Measurements from ENCODE around the gene COL21A1.
"Not testable (repeated sequence)": the region's sequence is repeated elsewhere in the genome, so short reads cannot be mapped to it uniquely, and the experiment has no call there.

COL21A1 gene

DNA sequence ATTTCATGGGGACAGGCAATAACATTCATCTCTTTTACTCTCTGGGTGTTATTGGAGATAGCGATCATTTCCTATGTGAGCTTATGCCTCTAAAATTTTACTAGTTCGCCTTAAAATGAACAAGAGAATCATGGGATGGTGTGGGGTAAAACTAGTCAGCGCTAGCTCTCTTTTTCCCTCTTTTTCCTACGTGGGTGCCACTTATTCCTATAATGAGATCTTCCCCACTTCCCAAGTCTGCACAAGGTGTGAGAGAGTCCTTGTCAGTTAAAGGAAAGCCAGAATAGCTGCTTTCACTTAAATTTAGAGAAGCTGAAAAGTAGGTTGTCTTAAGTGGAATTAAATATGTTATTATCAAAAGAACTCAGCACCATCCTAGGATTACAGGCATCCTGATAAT is 198.8 kb downstream of the COL21A1 start:
- no peak for DNase-seq (ENCODE audit: low read depth in 2 of 2)

DNA sequence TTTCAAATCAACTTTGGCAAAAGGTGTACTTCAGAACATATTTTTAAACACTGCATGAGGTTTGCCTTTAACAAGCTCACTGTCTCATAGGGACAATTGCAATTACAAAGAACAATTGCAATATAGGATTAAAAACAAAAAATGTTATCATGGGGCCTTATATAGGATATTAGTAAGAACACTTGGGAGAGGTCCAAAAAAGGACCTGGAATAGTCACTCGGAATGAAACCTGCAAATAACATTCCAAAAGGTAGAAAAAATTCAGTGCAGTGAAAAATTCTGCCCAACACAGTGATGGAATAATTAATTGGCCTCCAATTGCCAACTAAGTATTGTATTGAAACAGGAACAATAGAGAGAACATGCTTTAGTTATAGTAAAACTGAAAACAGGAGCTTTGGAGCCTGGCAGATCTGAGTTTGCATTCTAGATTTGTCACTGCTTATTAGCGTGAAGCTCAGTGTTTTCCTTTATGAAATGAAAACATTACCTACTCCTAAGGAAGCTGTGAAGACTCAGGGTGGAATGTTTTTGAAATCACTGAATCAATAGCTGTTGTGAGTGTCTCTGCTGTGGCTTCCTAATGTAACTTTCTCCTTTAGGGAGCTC is 199.3 kb downstream of the COL21A1 start:
- DNase-seq (ENCODE audit: low read depth in 2 of 2), result no peak

DNA sequence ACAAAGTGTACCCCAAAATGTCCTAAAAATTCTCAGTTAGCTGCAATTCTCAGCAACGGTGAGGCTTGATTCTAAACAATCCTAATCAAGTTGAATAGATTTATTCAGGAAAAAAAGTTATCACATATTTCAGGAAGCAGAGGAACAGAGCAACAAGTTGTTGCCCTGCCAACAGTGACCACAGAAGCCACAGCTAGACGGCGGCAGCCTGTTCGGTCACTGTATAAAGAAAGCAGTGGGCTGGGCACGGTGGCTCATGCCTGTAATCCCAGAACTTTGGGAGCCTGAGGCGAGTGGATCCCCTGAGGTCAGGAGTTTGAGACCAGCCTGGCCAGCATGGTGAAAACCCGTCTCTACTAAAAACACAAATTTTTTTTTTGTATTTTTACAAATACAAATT is 200.8 kb downstream of the COL21A1 start:
- DNase-seq (ENCODE audit: low read depth in 2 of 2), result no peak

DNA sequence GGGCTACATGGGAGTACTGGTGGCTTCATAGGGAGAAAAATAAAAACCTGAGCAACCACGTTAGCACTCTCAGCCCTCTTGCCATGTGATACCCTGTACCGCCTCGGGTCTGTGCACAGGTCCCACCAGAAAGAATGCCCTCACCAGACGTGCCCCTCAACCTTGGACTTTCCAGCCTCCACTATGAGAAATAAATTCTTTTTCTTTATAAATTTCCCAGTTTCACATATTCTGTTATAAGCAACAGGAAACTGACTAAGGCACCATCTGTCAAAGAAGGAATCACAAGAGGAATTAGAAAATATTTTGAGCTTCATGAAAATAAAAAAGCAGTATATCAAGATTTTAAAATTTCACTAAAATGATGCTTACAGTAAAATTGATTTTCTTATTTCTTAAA is 203.6 kb downstream of the COL21A1 start:
- DNase-seq (ENCODE audit: low read depth in 2 of 2), result no peak

- no peak for DNase-seq (ENCODE audit: low read depth in 2 of 2)
Measured at GRCh38 chr6:56043076-56043475, 204.3 kb downstream of the COL21A1 start.

GRCh38 chr6:56041591-56041990 is 205.8 kb downstream of the COL21A1 start:
- DNase-seq (ENCODE audit: low read depth in 2 of 2), result no peak

DNA sequence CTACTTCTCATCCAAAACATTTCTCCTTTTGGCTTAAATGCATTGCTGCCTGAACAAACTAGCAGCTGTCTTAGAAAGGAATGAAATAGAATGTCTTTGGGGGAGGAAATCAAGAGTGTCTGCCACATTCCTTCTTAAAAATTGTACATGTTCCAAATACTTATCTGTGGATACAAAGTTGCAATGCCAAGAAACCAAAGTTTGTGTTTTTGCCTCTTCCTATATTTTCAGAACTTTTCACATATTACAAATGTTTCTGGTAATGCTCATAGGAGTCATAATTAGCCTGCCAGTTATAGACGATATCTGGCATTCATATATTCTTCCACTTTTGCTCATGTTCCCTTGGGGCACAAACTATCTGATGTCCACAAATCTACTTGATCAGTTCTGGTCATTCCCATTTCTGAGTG is 206.5 kb downstream of the COL21A1 start:
- DNase-seq (ENCODE audit: low read depth in 2 of 2), result no peak

DNA sequence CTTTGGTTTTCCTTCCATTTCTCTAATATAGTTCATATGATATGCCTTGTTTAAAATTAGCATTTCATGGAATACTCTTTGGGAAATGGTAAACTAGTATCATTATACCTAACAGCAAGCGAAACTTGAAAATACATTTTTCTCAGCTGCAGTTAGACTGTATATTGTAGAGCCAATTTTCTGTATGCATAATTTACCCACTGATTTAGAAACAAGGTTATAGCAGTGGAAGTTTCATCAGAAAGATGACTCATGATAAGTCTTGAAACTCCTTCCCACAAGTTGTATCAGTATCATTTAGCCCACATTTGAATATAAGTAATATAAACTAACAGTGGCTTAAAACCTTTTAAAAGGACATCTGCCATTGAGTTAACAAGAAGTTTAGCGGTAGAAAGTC is 207.2 kb downstream of the COL21A1 start:
- no peak for DNase-seq (ENCODE audit: low read depth in 2 of 2)

DNA sequence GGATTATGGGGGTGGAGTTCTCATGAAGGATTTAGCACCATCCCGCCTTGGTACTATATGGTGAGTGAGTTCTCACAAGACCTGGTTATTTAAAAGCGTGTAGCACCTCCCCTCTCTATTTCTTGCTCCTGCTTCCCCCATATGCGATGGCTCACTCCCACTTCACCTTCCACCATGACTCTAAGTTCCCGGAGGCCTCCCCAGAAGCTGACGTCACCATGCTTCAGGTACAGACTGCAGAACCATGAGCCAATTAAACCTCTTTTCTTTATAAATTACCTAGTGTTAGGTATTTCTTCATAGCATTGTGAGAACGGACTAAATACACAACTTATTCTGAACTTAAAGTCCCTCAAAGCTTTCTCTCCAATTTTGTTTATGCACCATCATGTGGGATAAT is 208.6 kb downstream of the COL21A1 start:
- no peak for DNase-seq (ENCODE audit: low read depth in 2 of 2)

- no peak for DNase-seq (ENCODE audit: low read depth in 2 of 2)
Measured at GRCh38 chr6:56037601-56038000, 209.8 kb downstream of the COL21A1 start.

DNA sequence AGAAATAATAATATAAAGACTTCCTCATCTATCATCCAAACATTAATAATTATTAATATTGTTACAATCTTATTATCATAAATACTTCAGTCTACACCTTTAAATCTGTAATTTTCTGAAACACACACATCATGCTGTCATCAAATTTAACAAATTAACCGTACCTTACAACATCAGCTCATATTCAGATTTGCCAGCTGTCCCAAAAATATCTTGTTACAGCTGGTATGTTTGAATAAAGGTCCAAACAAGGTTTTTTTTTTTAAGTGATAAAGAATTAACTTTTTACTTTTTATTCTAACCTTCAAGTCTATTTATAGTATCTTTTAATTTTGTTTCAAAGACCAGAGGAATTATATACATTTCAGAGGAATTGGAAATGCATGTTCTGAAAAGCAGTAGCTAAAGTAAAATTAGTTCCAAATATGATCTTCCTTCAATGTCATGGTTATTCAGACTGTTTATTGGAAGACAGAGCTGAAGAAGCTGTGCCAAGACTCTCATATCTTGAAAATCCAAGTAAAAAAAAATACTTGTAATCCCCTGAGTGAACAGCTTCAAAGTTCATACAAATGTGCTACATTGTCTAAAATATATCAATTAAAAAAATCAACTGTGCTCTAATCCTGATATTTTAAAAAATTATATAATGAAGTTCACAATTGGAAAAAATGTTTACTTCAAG is 210.3 kb downstream of the COL21A1 start:
- DNase-seq (ENCODE audit: low read depth in 2 of 2), result no peak

DNA sequence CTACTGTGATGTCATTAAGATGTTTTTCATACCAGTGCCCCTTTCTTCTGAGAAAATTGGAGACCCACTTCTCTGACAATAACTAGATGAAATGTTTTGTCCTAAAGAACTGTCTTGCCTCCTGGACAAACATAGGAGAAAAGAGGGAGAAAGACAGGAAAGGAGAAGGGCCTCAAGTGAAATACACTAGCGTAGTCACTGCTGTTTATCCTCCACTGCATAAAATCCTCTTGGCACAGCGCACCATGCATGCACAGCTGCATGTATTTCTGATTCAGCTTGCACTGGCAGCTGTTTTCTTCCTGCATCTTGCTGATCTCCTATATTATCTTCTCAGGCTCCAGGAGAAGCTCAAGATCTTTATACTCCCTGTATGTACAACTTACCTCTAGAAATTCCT is 214.0 kb downstream of the COL21A1 start:
- DNase-seq (ENCODE audit: low read depth in 2 of 2), result no peak

DNA sequence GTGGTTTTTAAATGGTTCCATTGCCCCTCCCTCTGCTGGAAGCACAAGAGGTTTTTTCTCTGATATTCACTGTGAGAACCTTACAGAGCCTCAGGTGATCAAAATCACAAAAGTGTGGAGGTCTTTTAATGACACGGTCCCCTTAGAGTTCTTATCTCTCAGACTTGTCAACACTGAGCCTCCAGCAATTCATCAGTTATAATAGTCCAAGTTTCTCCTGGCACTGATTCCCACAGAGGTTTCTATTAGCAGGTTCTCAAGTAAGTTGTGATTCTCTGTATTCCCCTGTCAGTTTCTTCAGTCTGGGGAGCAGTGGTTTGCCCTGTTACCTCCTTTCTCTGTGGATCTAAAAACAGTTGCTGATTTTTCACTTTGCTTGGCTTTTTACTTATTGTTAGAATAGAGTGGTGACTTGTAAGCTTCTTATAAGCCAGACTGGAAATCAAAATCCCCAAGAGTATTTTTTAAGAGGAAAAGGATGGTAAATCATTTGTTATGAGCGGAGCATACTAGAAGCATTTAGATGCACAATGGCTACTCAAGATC is 214.6 kb downstream of the COL21A1 start:
- no peak for DNase-seq (ENCODE audit: low read depth in 2 of 2)

DNA sequence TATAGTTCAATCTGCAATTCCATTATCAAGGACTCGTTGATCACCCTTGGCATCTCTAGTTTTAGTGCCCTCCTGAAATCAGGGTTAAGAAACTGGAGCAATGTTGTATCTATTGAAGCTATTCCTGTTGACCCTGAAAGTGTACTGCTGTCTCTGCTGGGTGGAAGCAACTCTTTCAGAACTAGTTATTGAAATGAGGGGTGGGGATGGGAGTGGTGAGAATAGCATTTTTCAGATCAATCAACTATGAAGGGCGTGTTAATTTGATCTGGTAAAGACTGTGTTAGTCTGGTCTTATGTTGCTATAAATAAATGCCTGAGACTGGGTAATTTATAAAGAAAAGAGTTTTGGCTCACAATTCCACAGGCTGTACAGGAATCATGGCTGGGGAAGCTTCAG is 219.5 kb downstream of the COL21A1 start:
- no peak for DNase-seq (ENCODE audit: low read depth in 2 of 2)

- no peak for DNase-seq (ENCODE audit: low read depth in 2 of 2)
Measured at GRCh38 chr6:56026455-56027180, 220.8 kb downstream of the COL21A1 start.

GRCh38 chr6:56025795-56026194 is 221.6 kb downstream of the COL21A1 start:
- DNase-seq (ENCODE audit: low read depth in 2 of 2), result no peak

- DNase-seq (ENCODE audit: low read depth in 2 of 2), result no peak
Measured at GRCh38 chr6:56024931-56025330, 222.4 kb downstream of the COL21A1 start.

- no peak for DNase-seq (ENCODE audit: low read depth in 2 of 2)
Measured at GRCh38 chr6:56023829-56024228, 223.6 kb downstream of the COL21A1 start.

GRCh38 chr6:56022678-56023077 is 224.7 kb downstream of the COL21A1 start:
- DNase-seq (ENCODE audit: low read depth in 2 of 2), result no peak

GRCh38 chr6:56021943-56022342 is 225.4 kb downstream of the COL21A1 start:
- DNase-seq (ENCODE audit: low read depth in 2 of 2), result no peak

DNA sequence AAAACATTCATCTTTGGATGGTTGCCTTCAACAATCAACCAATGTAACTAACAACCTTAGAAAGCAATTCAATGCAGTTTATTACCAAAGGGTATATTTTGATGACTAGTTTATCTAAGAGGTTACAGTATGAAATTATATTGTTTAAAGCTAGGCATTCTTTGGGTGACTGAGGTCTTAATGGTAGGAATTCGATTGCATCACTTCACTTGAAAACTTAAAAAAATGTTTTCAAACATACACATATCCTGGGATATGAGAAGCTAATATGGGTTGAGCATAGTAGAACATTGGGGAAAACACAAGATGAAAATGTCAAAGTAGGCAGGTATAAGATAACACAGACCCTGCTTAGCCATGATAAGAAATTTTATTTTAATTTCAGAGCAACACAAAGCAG is 227.4 kb downstream of the COL21A1 start:
- DNase-seq (ENCODE audit: low read depth in 2 of 2), result no peak

- DNase-seq (ENCODE audit: low read depth in 2 of 2), result no peak
Measured at GRCh38 chr6:56017198-56017597, 230.2 kb downstream of the COL21A1 start.

DNA sequence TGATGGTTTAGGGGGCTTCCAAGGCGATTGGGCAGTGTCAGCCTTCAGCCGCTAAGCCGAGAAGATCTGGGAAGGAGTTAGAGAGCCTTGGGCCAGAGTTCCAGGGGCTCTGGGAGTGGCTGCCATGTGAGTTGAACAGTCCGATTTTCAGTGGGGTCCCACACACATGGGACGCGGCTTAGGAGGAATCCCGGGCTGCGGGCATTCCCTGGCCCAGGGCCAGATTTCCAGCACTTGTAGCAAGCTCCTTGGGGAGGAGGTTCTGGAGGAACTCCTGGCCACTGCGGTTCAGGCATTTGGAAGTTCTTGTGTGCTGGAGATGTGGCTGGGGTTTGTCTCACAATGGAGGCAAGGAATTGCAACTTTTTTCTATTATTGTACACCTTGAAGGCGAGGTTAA is 233.3 kb downstream of the COL21A1 start:
- not testable (repeated sequence) for DNase-seq (ENCODE audit: low read depth in 2 of 2)
